Psoas muscle (tissue), 8 donors: ENCODE measurements around the gene GSTO2. TPM values are rescaled to one million over a fixed set of nuclear protein-coding genes. Genes with fewer than 3 reads are reported as not detected.

Experiments used
- ATAC-seq, 4 donors: fragments of 200-7000 bp; cut with Tn5 transposase; one replicate each; pipeline ENCODE4 v1.9.1; 2020; ENCODE audit warnings: moderate library complexity in 3 of 4, mild to moderate bottlenecking in 2 of 4
- DNase-seq, 2 donors: peaks; one replicate each; pipeline ENCODE4 v3.0.0-alpha.2; 2020
- H3K27ac ChIP-seq: fragments of 200-600 bp; one replicate; pipeline ENCODE4 v1.8.0; 2022
- H3K27me3 ChIP-seq, 3 donors: fragments of 200-600 bp in 1 of 3; one replicate each; pipeline versions ENCODE4 v1.6.1 to v1.8.0; 2013 to 2022; ENCODE audit warnings: low read length in 2 of 3, mild to moderate bottlenecking in 2 of 3, moderate library complexity in 1 of 3; ENCODE audit not compliant: insufficient read depth in 3 of 3
- H3K36me3 ChIP-seq, 2 donors: fragments of 200-600 bp in 1 of 2; one replicate each; pipeline versions ENCODE4 v1.6.1 to v1.8.0; 2013 to 2022; ENCODE audit warnings: low read depth in 1 of 2, mild to moderate bottlenecking in 1 of 2, moderate library complexity in 1 of 2; ENCODE audit not compliant: insufficient read depth in 1 of 2
- H3K4me1 ChIP-seq: fragments of 200-600 bp; one replicate; pipeline ENCODE4 v1.8.0; 2022
- H3K4me3 ChIP-seq: fragments of 200-600 bp; one replicate; pipeline ENCODE4 v1.8.0; 2022; ENCODE audit warnings: mild to moderate bottlenecking
- H3K9me3 ChIP-seq: fragments of 200-600 bp; one replicate; pipeline ENCODE4 v1.8.0; 2022
- CTCF ChIP-seq: fragments of 200-600 bp; IDR thresholded peaks from one replicate; pipeline ENCODE4 v1.8.0; 2022; ENCODE audit warnings: antibody characterized with exemption
- WGBS, 3 donors: extraction: QIAGEN DNeasy Blood & Tissue Kit; methylation state at CpG; one replicate each; pipeline versions ENCODE4 v1.1.6 to v1.1.7; 2013; 5-methylcytosine and 5-hydroxymethylcytosine counted together
- intact Hi-C, 2 donors: fragments of 100-400 bp; cut with DNase I; formaldehyde crosslinking; loops; one replicate each; pipeline versions ENCODE4 v1.11.0 to v1.14.2; 2022
- polyA plus RNA-seq, 3 donors: library from polyadenylated mRNA; stranded (reverse); fragments of 200-250 nt; gene quantifications; one replicate each; pipeline ENCODE4 v1.2.3, GENCODE V29; 2013
- total RNA-seq, 4 donors: library from RNA; stranded (reverse); fragmentation: NEBNext Ultra II Directional in 2 of 4; extraction: Animal tissue kit (Norgen Biotek cat#: 25700) in 2 of 4; gene quantifications; one replicate each; pipeline versions ENCODE4 v1.2.1 to v1.2.4, GENCODE V29; 2021 to 2023
- donor health status: healthy with polysubstance abuse.
- donor health status: DM: no; HTN: no; CAD: no; lungs with moderate emphysema.
- donor health status: Bipolar disorder and iron deficiency.
- donor health status: healthy.
- donor health status: DM: yes; HTN: yes; CAD: no.
- donor health status: DM: no; HTN: no; CAD: no.
- donor health status: DM: no; HTN: no; CAD: no.
- donor health status: DM: yes; HTN: yes; CAD: no.

The GSTO2 gene
- total and polyA plus RNA-seq, 7 donors, result 0.23 to 4.6 (median 1.4) TPM

DNA sequence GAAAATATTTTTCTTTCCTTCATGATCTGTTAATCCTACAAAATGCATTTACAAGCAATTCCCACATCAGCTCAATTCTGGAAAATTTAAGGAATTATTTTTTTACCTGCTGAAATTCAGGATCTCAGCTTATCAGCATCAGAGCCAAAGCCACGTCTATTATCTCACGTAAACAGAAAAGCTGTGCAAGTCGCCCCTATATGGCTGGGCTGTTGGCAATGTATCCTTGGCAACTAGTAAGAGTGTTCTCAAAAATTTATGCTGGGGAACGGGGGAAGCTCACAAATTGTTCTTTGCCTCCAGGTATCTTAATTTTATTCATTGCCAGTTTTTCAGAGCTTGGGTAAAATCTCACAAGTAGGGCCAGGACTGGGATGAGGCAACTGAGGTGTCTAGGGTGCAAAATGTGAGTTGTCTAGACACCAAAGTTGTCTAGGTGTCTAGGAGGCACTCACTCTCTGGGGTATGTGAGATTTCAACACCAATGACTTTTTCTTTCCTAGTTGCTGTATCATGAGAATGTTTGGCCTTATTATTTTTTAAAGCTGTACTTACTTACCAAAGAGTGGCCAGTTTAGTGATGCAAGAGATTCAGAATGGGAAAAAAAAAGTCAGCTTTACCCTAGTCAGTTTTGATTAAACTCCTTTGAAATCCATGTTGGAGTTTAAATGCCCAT is 5.1 kb downstream of the GSTO2 start:
- Histone ChIP-seq H3K27me3 (no peaks in the 10 kb centered on the region), H3K4me1 (peaks cover 4% of the 10 kb centered on the region), H3K27ac (no peak overlapping the region), H3K4me3 (no peak overlapping the region), H3K36me3 (no peaks in the 10 kb centered on the region), H3K9me3 (no peaks in the 10 kb centered on the region)
- DNase-seq, result no peak
- ATAC-seq, result no peak
- intact Hi-C loops, result no loop called here
- 85 to 94% (median 87%) methylated on average over 4 of the region's 4 CpGs for WGBS, 3 donors
- TF ChIP-seq CTCF, result no peak

DNA sequence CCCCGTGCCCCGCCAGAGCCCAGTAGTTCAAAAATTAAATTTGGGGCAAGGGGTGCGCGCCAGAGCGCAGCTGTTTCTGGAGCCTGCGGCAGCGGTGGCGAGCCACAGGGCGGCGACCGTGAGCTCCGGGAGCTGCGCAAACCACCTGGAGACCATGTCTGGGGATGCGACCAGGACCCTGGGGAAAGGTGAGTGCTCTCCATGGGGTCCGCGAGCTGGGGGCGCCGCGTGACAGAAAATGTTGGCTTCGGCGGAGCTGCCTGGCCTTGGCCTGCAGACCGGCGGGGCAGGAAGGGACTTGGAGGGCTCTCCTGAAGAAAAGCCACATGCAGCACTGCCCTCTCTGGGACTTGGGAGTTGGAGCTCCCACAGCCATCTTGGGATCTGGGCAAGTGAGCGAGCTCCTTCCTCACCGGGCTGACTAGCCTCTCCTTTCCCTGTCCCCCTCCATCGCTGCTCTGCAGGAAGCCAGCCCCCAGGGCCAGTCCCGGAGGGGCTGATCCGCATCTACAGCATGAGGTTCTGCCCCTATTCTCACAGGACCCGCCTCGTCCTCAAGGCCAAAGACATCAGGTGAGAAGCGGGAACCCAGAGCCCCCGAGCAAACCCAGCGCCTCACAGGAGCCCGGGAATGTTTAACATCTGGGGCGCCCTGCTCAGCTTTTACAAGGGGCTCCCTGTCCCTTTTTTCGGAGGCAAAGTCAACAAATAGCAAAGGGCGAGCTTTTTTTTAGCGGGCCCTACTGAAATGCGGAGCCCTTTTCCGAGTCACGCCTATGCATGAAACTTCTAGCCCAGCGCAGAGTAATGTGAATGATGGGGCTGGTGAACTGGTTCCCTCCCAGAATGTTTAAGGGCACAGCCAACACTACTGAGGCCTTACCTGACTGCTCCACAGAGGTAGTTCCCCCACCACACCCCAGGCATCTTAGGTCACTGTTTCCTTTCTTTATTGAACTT is 6.1 kb downstream of the GSTO2 start:
- peak; percentile 54 to 82 (median 74) for ATAC-seq
- no peak overlapping the region for H3K27ac ChIP-seq
- H3K27me3 ChIP-seq, result no peaks in the 10 kb centered on the region
- peak; percentile 27 to 61 for DNase-seq
- TF ChIP-seq CTCF, result peak; percentile 73
- 18 to 29% (median 28%) methylated on average over 42 of the region's 42 CpGs for WGBS, 3 donors
- intact Hi-C loops, result no loop called here
- H3K4me1 ChIP-seq, result no peaks in the 10 kb centered on the region
- no peak overlapping the region for H3K4me3 ChIP-seq
- H3K36me3 ChIP-seq, result peaks cover 0 to 3% of the 10 kb centered on the region in 2 donors
- no peaks in the 10 kb centered on the region for H3K9me3 ChIP-seq

DNA sequence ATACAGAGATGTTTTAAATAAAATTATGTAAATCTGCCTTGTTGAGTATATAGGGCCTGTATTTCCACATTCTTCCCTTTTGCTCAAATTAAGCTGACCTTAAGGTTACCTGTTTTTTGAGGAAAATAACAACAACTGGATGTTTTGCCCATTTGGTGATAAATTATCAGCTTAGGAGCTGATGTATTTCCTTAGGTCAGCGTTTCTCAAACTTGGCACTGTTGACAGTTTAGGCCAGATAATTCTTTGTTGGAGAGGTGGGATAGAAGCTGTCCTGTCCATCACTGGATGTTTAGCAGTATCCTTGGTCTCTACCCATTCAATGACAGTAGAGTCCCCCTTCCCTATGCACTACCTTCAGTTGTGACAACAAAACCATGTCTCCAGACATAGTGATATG is 7.2 kb downstream of the GSTO2 start:
- intact Hi-C loops, result no loop called here
- Histone ChIP-seq H3K27me3 (no peaks in the 10 kb centered on the region), H3K4me1 (no peaks in the 10 kb centered on the region), H3K9me3 (no peaks in the 10 kb centered on the region), H3K27ac (no peak overlapping the region), H3K36me3 (peaks cover 0 to 3% of the 10 kb centered on the region in 2 donors), H3K4me3 (no peak overlapping the region)
- ATAC-seq (no peak), DNase-seq (no peak)
- no peak for TF ChIP-seq CTCF
- 55 to 71% (median 57%) methylated on average over 1 of the region's 1 CpG for WGBS, 3 donors

GRCh38 chr10:104277785-104278184 is 8.8 kb downstream of the GSTO2 start:
- intact Hi-C loops, result no loop called here
- ATAC-seq (no peak), DNase-seq (no peak)
- H3K9me3 ChIP-seq, result no peaks in the 10 kb centered on the region
- peaks cover 0 to 3% of the 10 kb centered on the region in 2 donors for H3K36me3 ChIP-seq
- no peak for TF ChIP-seq CTCF
- no peak overlapping the region for H3K4me3 ChIP-seq
- no peaks in the 10 kb centered on the region for H3K27me3 ChIP-seq
- WGBS, 3 donors, result 69 to 88% (median 78%) methylated on average over 2 of the region's 2 CpGs
- H3K4me1 ChIP-seq, result no peaks in the 10 kb centered on the region
- no peak overlapping the region for H3K27ac ChIP-seq
